K562 (cell line): ENCODE results near the gene POU2AF2. TPM values are rescaled to one million over a fixed set of nuclear protein-coding genes. Genes with fewer than 3 reads are reported as not detected.

Experiments used
- ATAC-seq: fragments of 200-7000 bp; cut with Tn5 transposase; 3 replicates; pipeline ENCODE4 v1.9.1; 2020; ENCODE audit warnings: moderate library complexity
- BruUV-seq: library from RNA; stranded (reverse); fragments of 400-500 nt; replicated peaks from 2 replicates; lab custom pipeline; 2021; lab: Mats Ljungman, UMichigan
- CTCF ChIA-PET: fragments of 300-600 bp; formaldehyde crosslinking; extraction: SDS; loops from one replicate; lab custom pipeline; 2021; ENCODE audit warnings: low intra/inter-chr PET ratio; lab: Yijun Ruan, JAX
- POLR2A ChIA-PET: fragments of 300-600, 350-650 bp; sonication (Branson Sonifier 250); formaldehyde crosslinking; extraction: SDS; loops from one replicate; lab custom pipeline; 2021; ENCODE audit warnings: antibody characterized with exemption, inconsistent platforms; lab: Yijun Ruan, JAX
- DNase-seq, 4 experiments: peaks; one replicate each; pipeline versions ENCODE4 v3.0.0 to v3.0.0-alpha.2; 2011 to 2018; ENCODE audit warnings: low spot score in 3 of 4, mixed read lengths in 3 of 4; ENCODE audit errors: extremely low read depth in 1 of 4
- FAIRE-seq: peaks from 2 replicates; lab custom pipeline; 2011; peaks lifted over from hg19 to GRCh38; lab: Jason Lieb, UNC
- H2AFZ ChIP-seq: 2 replicates; pipeline ENCODE4 v1.6.0; 2011; ENCODE audit warnings: low read depth, low read length, control low read depth, inconsistent platforms
- H3K27ac ChIP-seq: fragments of 200-600 bp; 3 replicates; pipeline ENCODE4 v1.8.0; 2011; ENCODE audit warnings: low read depth, mild to moderate bottlenecking, control low read depth, inconsistent platforms, low read length, moderate library complexity, mixed read lengths; ENCODE audit errors: extremely low read depth
- H3K27me3 ChIP-seq, 2 experiments: fragments of 300-600 bp in 1 of 2; 2 replicates in 1 of 2; 3 replicates in 1 of 2; pipeline versions ENCODE4 v1.6.0 to v1.8.0; 2011; ENCODE audit warnings: inconsistent platforms in 2 of 2, low read length in 2 of 2, mild to moderate bottlenecking in 1 of 2, mixed read lengths in 1 of 2, moderate library complexity in 1 of 2; ENCODE audit not compliant: control insufficient read depth in 2 of 2, insufficient read depth in 2 of 2
- H3K36me3 ChIP-seq: fragments of 300-600 bp; 3 replicates; pipeline ENCODE4 v1.8.0; 2011; ENCODE audit warnings: mild to moderate bottlenecking, low read length, inconsistent platforms; ENCODE audit not compliant: control insufficient read depth, insufficient read depth
- H3K4me1 ChIP-seq, 2 experiments: fragments of 200-600 bp in 1 of 2; replicated peaks in 1 of 2; 2 replicates in 1 of 2; 3 replicates in 1 of 2; pipeline versions ENCODE4 v1.5.1 to v1.8.0; 2011; ENCODE audit warnings: inconsistent platforms in 2 of 2, low read length in 2 of 2, mild to moderate bottlenecking in 1 of 2, mixed read lengths in 1 of 2, moderate library complexity in 1 of 2; ENCODE audit not compliant: control insufficient read depth in 2 of 2, insufficient read depth in 2 of 2
- H3K4me2 ChIP-seq: 2 replicates; pipeline ENCODE4 v1.6.1; 2011; ENCODE audit warnings: low read length, control low read depth, inconsistent platforms, mixed read lengths; ENCODE audit not compliant: insufficient read depth
- H3K4me3 ChIP-seq: fragments of 200-600 bp; sonication (generic), shearing (Covaris generic); 2 replicates; pipeline ENCODE4 v1.5.1; 2016; ENCODE audit warnings: control low read depth, inconsistent platforms
- H3K79me2 ChIP-seq: fragments of 200-600 bp; 3 replicates; pipeline ENCODE4 v1.8.0; 2011; ENCODE audit warnings: low read length, inconsistent platforms; ENCODE audit not compliant: control insufficient read depth, insufficient read depth
- H3K9ac ChIP-seq, 2 experiments: 2 replicates each; pipeline versions ENCODE4 v1.6.0 to v1.6.1; 2011; ENCODE audit warnings: low read depth in 2 of 2, low read length in 2 of 2, control low read depth in 1 of 2, inconsistent platforms in 1 of 2, mild to moderate bottlenecking in 1 of 2, mixed read lengths in 1 of 2; ENCODE audit not compliant: insufficient read depth in 1 of 2
- H3K9me1 ChIP-seq: one replicate; pipeline ENCODE4 v1.6.0; 2011; ENCODE audit warnings: inconsistent platforms, mild to moderate bottlenecking, low read length, moderate library complexity; ENCODE audit not compliant: control insufficient read depth, insufficient read depth
- H3K9me3 ChIP-seq: replicated peaks from 2 replicates; pipeline ENCODE4 v1.5.1; 2011; ENCODE audit warnings: low read depth, low read length, inconsistent platforms; ENCODE audit not compliant: control insufficient read depth, insufficient read depth
- H4K20me1 ChIP-seq: replicated peaks from 2 replicates; pipeline ENCODE4 v1.6.1; 2011; ENCODE audit warnings: low read length, inconsistent platforms, mixed read lengths; ENCODE audit not compliant: control insufficient read depth, insufficient read depth
- CREB5 ChIP-seq: fragments of 250-450 bp; sonication (Bioruptor Pico); IDR thresholded peaks from 2 replicates; pipeline ENCODE4 v1.5.0; 2020; ENCODE audit warnings: mild to moderate bottlenecking
- DDX20 ChIP-seq: fragments of 450-650 bp; IDR thresholded peaks from 2 replicates; pipeline ENCODE4 v1.6.1; 2016; ENCODE audit warnings: missing genetic modification characterization, low read depth, mild to moderate bottlenecking, missing compliant biosample characterization, moderate library complexity
- DPF2 ChIP-seq: fragments of 450-650 bp; IDR thresholded peaks from 2 replicates; pipeline ENCODE4 v1.6.1; 2016
- HCFC1 ChIP-seq: IDR thresholded peaks from 2 replicates; pipeline ENCODE4 v1.6.1; 2012; ENCODE audit warnings: low read depth, low read length, improper control_type of control experiment
- HSF4 ChIP-seq: fragments of 250-450 bp; sonication (Bioruptor Pico); IDR thresholded peaks from 2 replicates; pipeline ENCODE4 v2.1.2; 2022; ENCODE audit warnings: mild to moderate bottlenecking, moderate library complexity, borderline replicate concordance
- KDM1A ChIP-seq, 2 experiments: fragments of 450-650 bp; IDR thresholded peaks; 2 replicates each; pipeline ENCODE4 v1.6.1; 2016; ENCODE audit warnings: mild to moderate bottlenecking in 2 of 2
- MBD2 ChIP-seq: sonication (generic); IDR thresholded peaks from 2 replicates; pipeline ENCODE4 v1.6.1; 2016; ENCODE audit warnings: low read depth, borderline replicate concordance
- NR1H2 ChIP-seq: sonication (generic); formaldehyde crosslinking; IDR thresholded peaks from 2 replicates; pipeline ENCODE4 v1.4.0; 2020; ENCODE audit warnings: mild to moderate bottlenecking, missing genetic modification reagents
- RBM39 ChIP-seq: fragments of 200-400 bp; formaldehyde crosslinking; optimal IDR thresholded peaks from 2 replicates; pipeline ENCODE3; 2018; ENCODE audit warnings: low read depth, low read length
- SAFB2 ChIP-seq: fragments of 200-400 bp; formaldehyde crosslinking; IDR thresholded peaks from 2 replicates; pipeline ENCODE4 v1.6.1; 2018; ENCODE audit warnings: borderline replicate concordance, low read length, low read depth, moderate library complexity; ENCODE audit not compliant: severe bottlenecking
- THRB ChIP-seq: fragments of 450-650 bp; formaldehyde crosslinking; conservative IDR thresholded peaks from 2 replicates; pipeline ENCODE4 v1.4.0; 2022; ENCODE audit warnings: mild to moderate bottlenecking, missing genetic modification characterization
- ZFP30 ChIP-seq: fragments of 250-450 bp; sonication (Bioruptor Pico); IDR thresholded peaks from 2 replicates; pipeline ENCODE4 v1.8.0; 2022; ENCODE audit warnings: moderate library complexity, mild to moderate bottlenecking, inconsistent platforms, borderline replicate concordance
- ZSCAN29 ChIP-seq: fragments of 450-650 bp; IDR thresholded peaks from 2 replicates; pipeline ENCODE4 v1.6.1; 2017
- WGBS: fragments of 100-300 bp; shearing (Covaris generic); methylation state at CpG from one replicate; pipeline ENCODE4 v1.1.6; 2016; ENCODE audit warnings: low coverage, mixed read lengths; ENCODE audit not compliant: insufficient coverage; ENCODE audit errors: missing lambda C conversion rate; 5-methylcytosine and 5-hydroxymethylcytosine counted together
- in situ Hi-C: fragments of 300-500 bp; cut with MboI; formaldehyde crosslinking; loops from 4 replicates; pipeline ENCODE4 v1.15.0; 2018; ENCODE audit warnings: inconsistent platforms, mixed read lengths
- intact Hi-C: fragments of 100-400 bp; cut with micrococcal nuclease; formaldehyde crosslinking; loops from 2 replicates; pipeline ENCODE4 v1.14.2; 2022
- polyA plus RNA-seq, 8 experiments: library from polyadenylated mRNA; depleted of rRNA in 4 of 8; stranded (reverse) in 5 of 8; unstranded in 3 of 8; fragments of >200 nt; fragmentation: Nextera tagmentation in 2 of 8; fragmentation: Illumina TruSeq in 1 of 8; extraction: Ambion mirVana in 2 of 8; extraction: Trizol in 1 of 8; gene quantifications; 2 replicates each; pipeline versions ENCODE4 v1.2.1 to v1.2.3, GENCODE V29; 2011 to 2014; ENCODE audit warnings: inconsistent platforms in 1 of 8, missing spikeins in 1 of 8
- total RNA-seq, 7 experiments: library from RNA; depleted of rRNA in 6 of 7; stranded (reverse); fragments of >200 nt in 6 of 7; fragmentation: Illumina TruSeq in 2 of 7; extraction: Trizol in 2 of 7; gene quantifications; 2 replicates each; pipeline versions ENCODE4 v1.2.1 to v1.2.3, GENCODE V29; 2011 to 2021; ENCODE audit warnings: low replicate concordance in 1 of 7
- TF ChIP-seq, protein P1 (sequence below): fragments of 450-650 bp; conservative IDR thresholded peaks from 2 replicates; pipeline ENCODE4 v1.6.1; 2016; ENCODE audit warnings: missing genetic modification characterization, low read depth, mild to moderate bottlenecking, control low read depth, missing compliant biosample characterization

POU2AF2 gene
- total and polyA plus RNA-seq, 9 of the 15 experiments (the other 6 are each of a cell fraction or from before 2014, with no cell fraction given) = not detected

GRCh38 chr11:111213256-111213655 lies 32.3 kb upstream of the POU2AF2 start:
- Histone ChIP-seq H3K79me2 (no peaks in the 10 kb centered on the region), H2AFZ (no peak overlapping the region), H3K9ac (no peak overlapping the region), H3K4me1 (no peaks in the 10 kb centered on the region), H3K4me2 (no peak overlapping the region), H4K20me1 (no peaks in the 10 kb centered on the region), H3K27ac (no peak overlapping the region), H3K4me3 (no peak overlapping the region), H3K36me3 (no peaks in the 10 kb centered on the region), H3K9me3 (no peaks in the 10 kb centered on the region), H3K9me1 (no peaks in the 10 kb centered on the region), H3K27me3 (no peaks in the 10 kb centered on the region)
- DNase-seq = no peak
- TF ChIP-seq ZFP30 = no peak
- TF ChIP-seq RBM39 = no peak
- TF ChIP-seq HCFC1 = no peak
- TF ChIP-seq HSF4 = no peak
- no peak for FAIRE-seq
- WGBS = 0% methylated on average over 3 of the region's 3 CpGs
- no peak for ATAC-seq
- CTCF ChIA-PET = no interaction called here
- POLR2A ChIA-PET = no interaction called here
- intact Hi-C loops (no loop called here), in situ Hi-C loops (no loop called here)
- no TSS peak for BruUV-seq

- H4K20me1 ChIP-seq = no peaks in the 10 kb centered on the region
- FAIRE-seq = no peak
- H2AFZ ChIP-seq = no peak overlapping the region
- DNase-seq = no peak
- H3K9me1 ChIP-seq = no peaks in the 10 kb centered on the region
- intact Hi-C loops (no loop called here), in situ Hi-C loops (no loop called here)
- no TSS peak for BruUV-seq
- no peaks in the 10 kb centered on the region for H3K27me3 ChIP-seq
- H3K4me1 ChIP-seq = no peaks in the 10 kb centered on the region
- POLR2A ChIA-PET = no interaction called here
- no peaks in the 10 kb centered on the region for H3K79me2 ChIP-seq
- no peak overlapping the region for H3K4me2 ChIP-seq
- H3K9ac ChIP-seq = no peak overlapping the region
- H3K36me3 ChIP-seq = no peaks in the 10 kb centered on the region
- H3K9me3 ChIP-seq = no peaks in the 10 kb centered on the region
- no peak for ATAC-seq
- CTCF ChIA-PET = no interaction called here
- no peak overlapping the region for H3K27ac ChIP-seq
- H3K4me3 ChIP-seq = no peak overlapping the region
- TF ChIP-seq MBD2 = no peak
- TF ChIP-seq KDM1A (IDR thresholded peaks at IDR 0.05) = no peak
- TF ChIP-seq SAFB2 = no peak
- no peak for TF ChIP-seq THRB
- TF ChIP-seq, protein P1, sequence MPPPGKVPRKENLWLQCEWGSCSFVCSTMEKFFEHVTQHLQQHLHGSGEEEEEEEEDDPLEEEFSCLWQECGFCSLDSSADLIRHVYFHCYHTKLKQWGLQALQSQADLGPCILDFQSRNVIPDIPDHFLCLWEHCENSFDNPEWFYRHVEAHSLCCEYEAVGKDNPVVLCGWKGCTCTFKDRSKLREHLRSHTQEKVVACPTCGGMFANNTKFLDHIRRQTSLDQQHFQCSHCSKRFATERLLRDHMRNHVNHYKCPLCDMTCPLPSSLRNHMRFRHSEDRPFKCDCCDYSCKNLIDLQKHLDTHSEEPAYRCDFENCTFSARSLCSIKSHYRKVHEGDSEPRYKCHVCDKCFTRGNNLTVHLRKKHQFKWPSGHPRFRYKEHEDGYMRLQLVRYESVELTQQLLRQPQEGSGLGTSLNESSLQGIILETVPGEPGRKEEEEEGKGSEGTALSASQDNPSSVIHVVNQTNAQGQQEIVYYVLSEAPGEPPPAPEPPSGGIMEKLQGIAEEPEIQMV (tag) = no peak
- no peak for TF ChIP-seq NR1H2 (CRISPR knock-in tag)
- TF ChIP-seq ZSCAN29 = no peak
- no peak for TF ChIP-seq DPF2
- TF ChIP-seq DDX20 (tag) = no peak
- TF ChIP-seq CREB5 (CRISPR knock-in tag) = no peak
Measured at GRCh38 chr11:111220721-111221120, 24.8 kb upstream of the POU2AF2 start.
